Raji (cell line): Measurements from ENCODE around the gene TBC1D14.

Experiments used
- POLR2A ChIP-seq: IDR thresholded peaks from 2 replicates; pipeline ENCODE4 v1.6.1; 2011; ENCODE audit warnings: low read depth, low read length, control low read depth; ENCODE audit not compliant: insufficient read depth

TBC1D14 gene

DNA sequence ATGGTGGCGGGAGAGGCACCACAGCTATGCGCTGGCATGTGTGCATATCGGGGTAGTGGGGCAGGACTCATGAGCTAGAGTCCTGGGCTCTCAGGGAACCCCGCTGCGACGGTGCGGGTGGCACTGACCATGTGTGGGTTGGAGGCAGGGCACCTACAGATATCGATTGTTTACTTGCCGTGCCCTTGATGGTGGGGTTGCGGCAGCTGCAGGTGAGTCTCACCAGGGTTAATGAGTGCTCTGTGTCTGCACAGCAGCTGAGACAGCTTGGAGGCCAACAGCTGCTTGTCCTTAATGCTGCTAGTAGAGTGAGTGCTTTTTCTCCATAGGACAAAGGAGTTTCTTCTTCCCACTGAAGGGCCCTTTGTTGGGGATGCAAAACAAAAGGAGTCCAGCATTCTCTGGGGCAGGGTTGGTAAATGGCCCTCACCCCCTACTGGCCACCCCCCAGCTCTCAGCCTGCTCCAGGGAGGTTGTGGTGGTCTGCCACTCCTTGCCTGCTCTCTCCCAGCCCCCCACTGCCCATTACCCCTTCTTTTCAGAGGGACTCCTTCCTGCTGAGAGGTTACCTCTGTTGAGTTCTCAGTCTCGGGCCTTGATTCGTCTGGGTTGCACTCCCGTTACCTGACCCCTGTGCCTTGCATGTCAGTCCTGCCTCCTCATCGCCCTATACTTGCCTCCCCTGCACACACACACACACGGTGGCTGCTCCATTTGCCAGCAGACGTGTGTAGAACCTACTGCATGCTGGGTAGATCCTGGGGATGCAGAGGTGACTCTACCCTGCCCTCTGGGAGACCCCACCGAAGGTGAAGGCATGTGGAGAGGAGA is 52.8 kb downstream of the TBC1D14 start:
- TF ChIP-seq POLR2A: no peak

DNA sequence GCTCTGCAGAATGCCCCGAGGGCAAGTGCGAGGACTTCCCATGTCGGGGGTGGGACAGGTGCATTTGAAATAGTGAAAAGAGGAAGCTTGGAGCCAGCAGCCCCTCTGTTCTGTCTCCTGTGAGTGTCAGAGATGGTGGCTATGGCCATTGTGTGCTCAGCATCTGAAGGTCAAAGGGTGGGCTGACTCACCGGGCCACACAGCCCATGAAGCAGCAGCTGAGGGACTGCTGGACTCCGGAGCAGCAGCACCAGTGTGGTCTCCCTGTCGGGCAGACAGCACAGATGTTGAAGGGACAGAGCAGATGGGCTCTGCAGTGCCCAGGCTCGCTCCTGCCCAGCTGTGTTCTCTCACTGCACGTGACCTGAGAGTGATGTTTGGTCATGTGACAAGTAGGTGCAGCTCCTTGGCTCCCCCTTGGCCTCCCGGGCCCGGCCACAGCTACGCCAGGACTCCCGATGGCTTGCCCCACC is 53.5 kb downstream of the TBC1D14 start:
- TF ChIP-seq POLR2A: no peak

GRCh38 chr4:6964858-6965257 is 55.2 kb downstream of the TBC1D14 start:
- no peak for TF ChIP-seq POLR2A

DNA sequence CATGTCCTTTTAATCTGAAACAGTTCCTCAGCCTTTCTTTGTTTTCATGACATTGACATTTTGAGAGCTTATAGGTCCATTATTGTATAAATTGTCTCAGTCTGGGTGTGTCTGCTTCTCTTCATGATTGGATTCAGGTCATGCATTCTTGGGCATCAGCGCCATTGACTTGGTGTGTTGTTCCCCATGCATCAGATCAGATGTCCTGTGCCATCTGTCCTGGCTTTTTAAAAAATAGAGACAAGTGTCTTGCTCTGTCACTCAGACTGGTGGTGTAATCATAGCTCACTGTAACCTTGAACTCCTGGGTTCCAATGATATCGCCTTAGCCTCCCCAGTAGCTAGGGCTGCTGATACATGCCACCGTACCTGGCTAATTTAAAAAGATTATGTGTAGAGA is 55.7 kb downstream of the TBC1D14 start:
- no peak for TF ChIP-seq POLR2A

DNA sequence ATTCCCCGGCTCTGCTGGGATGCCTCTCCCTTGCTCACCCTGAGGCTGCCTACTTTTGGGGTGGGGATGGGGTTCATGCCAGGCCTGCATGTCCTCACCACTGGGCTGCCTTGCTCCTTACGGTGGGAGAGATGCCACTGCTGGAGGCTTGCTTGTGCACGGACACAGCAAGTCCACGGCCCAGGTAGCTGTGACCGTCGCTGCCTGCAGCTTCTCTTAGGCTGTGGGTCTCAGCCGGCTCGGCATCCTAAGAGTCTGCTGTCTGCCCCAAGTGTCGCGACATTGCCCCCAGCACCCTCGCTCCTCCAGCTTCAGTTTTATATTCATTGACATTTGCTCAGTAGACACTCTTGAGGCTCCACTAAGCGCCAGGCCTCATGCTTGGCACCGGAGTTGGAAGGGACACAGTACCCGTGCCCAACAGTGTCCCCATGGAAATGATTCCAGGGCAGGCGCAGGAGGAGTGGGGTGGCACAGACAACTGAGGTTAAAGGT is 58.3 kb downstream of the TBC1D14 start:
- TF ChIP-seq POLR2A: no peak

GRCh38 chr4:6968496-6968895 is 58.9 kb downstream of the TBC1D14 start:
- TF ChIP-seq POLR2A: no peak

DNA sequence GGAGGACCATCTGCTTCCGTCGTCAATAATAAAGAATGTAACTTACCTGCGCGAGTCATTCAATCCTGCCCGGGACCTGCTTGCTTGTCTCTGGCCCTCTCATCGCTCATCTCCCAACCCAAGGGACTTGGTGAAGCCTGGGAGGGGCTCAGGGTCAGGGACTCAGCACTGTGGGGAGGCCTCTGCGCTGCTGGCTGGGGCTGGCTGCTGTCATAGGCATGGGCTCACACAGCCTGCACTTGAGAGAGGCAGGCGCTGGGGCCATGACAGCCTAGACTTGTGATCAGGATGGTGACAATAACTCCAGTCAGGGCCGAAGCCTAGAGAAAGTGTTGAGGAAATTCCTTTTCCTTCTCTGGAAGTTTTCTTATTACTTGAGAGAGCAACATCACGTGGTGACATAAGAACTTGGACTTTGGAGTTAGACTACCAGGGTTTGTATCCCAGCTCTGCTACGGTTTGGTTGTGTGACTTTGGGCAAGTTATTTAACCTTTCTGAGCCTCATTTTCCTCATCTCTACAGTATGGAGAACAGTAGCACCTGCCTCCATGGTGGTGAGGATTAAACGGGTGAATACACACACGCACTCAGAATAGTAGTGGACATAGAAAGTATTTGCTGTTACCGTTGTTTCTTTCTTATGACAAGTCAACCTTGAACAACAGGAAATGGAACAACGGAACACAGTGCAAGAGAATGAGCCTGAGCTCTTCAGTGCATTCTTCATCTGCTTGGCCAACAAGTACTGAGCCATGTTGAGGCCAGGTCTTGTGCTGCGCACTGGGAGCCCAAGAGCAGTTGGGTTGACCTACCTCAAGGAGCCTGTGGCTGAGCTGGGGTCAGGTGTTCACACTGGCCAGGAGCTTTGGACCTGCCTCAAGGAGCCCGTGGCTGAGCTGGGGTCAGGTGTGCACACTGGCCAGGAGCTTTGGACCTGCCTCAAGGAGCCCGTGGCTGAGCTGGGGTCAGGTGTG is 60.5 kb downstream of the TBC1D14 start:
- TF ChIP-seq POLR2A: no peak

GRCh38 chr4:6971536-6972374 is 62.1 kb downstream of the TBC1D14 start:
- no peak for TF ChIP-seq POLR2A

GRCh38 chr4:6972375-6972650 is 62.7 kb downstream of the TBC1D14 start:
- TF ChIP-seq POLR2A: no peak

DNA sequence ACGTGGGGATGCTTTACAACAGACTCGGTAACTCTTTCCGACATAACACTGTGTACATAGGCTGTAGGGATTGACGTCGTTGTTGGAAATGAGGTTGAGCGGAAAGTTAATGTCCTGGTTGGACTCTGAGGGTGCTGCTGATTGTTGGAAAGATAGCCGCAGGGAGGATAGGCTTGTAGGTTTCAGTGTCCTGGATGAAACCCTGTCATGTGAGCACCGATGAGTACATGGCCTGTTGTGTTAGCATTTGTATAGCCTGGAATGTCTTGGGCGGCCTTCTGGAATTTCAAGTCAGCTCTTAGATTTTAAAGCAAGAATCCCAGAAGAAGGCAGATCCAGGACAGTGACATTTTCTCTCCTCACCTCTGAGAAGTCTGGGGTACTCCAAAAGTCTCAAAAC is 63.3 kb downstream of the TBC1D14 start:
- no peak for TF ChIP-seq POLR2A

- TF ChIP-seq POLR2A: no peak
Observed at GRCh38 chr4:6974138-6974848, 64.7 kb downstream of the TBC1D14 start.

GRCh38 chr4:6983544-6984142 is 74.0 kb downstream of the TBC1D14 start:
- TF ChIP-seq POLR2A: no peak

DNA sequence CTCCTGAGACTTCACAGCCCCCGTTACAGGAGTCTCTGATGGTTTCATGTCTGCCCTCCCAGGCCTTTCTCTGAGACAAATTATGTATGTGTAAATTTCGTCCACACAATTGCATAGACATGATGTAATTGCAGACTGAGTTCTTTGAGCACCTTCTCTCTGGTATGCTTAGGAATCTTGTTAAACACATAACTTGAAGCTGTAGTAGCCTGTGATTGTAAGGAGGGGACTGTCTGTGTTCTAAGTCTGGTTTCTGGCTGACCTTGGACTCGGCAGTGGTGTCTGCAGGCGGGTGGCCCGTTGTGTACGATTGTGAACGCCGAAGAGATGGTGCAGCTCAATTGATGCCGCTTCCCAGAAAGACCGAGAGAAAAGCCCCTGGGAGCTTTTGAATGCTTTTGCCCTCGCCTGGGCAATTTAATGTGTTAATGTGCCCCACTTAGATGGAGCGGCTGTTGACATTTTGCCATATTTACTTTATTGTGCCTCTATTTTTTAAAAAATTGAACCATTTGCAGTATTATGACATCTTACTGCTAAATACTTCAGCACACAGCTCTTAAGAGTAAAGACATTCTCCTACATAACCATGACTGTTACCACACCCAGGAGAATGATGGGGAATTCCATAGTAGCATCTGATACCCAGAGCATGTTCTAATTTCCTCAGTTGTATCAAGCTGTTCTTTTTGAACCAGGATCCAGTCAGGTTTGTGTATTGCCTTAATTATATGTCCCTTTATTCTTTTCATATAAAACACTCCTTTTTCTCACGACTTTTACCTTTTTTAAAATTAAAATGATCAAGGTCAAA is 75.2 kb downstream of the TBC1D14 start:
- TF ChIP-seq POLR2A: no peak
